GM19438 (cell line): ENCODE measurements around the gene AATF.
"Not testable (repeated sequence)": the region's sequence is repeated elsewhere in the genome, so short reads cannot be mapped to it uniquely, and the experiment has no call there.

ENCODE experiments used
- ATAC-seq: cut with Tn5 transposase; IDR thresholded peaks from one replicate; pipeline ENCODE4 v1.9.1; 2021; ENCODE audit warnings: low read depth; ENCODE audit not compliant: unreplicated experiment

AATF gene

GRCh38 chr17:37067555-37068111, 118.9 kb downstream of the AATF start:
- ATAC-seq, result no peak

GRCh38 chr17:37068266-37068665, 119.5 kb downstream of the AATF start:
- ATAC-seq, result no peak

DNA sequence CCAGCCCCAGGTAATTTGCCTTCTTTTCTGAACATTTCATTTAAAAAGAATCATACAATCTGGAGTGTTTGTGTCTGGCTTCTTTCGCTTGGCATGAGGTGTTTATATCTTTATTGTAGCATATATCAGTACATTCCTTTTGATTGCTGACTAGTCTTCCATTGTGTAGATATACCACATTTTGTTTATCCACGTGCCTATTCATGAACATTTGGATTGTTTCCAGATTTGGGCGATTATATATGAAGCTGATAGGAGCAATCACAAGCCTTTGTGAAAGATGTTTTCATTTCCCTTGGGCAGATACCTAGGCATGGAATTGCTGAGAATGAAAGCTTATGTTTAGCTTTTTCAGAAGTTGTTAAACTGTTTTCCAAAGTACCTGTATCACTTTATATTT, 120.3 kb downstream of the AATF start:
- ATAC-seq, result no peak

DNA sequence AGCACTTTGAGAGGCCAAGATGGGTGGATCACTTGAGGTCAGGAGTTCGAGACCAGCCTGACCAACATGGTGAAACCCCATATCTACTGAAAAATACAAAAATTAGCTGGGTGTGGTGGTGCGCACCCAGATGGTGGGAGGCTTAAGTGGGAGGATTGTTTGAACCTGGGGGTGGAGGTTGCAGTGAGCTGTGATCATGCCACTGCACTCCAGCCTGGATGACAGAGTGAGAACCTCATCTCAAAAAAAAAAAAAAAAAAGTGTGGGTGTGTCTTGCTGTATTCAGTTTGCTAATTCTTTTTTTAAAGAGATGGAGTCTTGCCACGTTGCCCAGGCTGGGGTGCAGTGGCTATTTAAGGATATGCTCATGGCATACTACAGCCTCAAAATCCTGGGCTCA, 124.7 kb downstream of the AATF start:
- ATAC-seq, result not testable (repeated sequence)

DNA sequence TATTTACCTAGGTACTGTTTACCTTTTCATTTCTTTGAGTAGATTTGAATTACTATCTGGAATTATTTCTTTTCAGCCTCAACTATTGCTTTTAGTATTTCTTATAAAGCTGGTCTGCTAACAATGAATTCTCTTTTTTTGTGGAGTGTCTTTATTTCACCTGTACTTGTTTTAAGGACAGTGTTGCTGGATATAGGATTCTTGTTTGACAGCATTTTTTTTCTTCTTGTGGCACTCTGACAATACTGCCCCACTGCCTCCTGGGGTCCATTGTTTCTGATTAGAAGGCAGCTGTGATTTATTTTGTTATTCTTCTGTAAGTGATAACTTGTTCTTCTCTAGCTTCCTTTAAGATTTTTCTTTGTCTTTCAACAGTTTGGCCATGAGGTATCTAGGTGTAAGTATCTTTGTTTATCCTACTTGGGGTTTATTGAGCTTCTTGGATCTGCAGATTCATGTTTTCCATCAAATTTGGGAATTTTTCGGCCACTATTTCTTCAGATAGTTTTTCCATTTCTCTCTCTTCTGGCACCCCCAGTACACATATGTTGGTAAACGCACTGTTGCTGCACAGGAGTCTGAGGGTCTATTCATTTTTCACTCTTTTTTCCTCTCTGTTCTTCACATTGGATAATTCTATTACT, 130.4 kb downstream of the AATF start:
- ATAC-seq, result no peak

- no peak for ATAC-seq
Measured at GRCh38 chr17:37079735-37080134, 131.0 kb downstream of the AATF start.

DNA sequence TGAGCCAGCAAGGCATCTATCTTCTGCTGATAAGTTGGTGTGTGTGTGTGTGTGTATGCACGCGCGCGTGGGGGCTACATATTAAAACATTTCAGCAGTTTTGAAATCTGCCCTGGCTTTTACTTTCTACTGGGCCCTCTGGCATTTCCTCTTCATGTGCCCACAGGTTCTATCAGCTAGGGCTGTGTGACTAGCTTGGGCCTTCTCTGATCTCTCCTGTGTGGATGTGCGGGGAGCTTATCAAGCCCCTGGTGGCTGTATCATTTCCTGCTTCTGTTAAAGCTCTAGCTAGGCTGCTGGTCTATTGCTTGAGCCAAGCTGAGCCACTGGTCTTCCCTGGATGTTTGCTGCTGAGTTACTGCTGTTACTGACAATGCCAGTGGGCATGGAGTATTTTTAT, 132.5 kb downstream of the AATF start:
- no peak for ATAC-seq

DNA sequence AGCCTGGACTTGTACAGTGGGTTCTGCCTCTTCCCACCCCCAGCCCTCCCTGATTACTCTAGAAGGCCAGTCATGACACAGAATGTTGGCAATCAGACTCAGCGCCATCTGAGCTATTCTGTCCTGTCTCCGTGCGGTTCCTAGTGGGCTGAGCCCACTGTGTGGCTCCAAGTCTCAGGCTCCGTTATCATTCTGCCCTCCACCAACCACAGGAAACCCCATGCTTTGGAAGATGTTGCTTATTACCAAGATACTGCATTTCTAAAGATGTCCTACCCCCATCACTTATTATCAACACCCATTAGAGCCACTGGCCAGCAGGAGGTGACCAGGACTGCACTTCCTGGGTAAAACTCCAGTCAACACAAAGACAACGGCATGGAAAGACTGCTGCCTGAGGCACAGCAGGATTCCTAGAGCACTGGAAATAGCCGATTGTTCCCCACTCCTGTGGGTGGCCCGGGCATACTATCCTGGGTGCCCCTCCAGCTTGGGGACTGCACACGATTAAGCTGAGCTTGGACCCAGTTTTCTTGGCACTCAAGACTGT, 133.6 kb downstream of the AATF start:
- no peak for ATAC-seq

DNA sequence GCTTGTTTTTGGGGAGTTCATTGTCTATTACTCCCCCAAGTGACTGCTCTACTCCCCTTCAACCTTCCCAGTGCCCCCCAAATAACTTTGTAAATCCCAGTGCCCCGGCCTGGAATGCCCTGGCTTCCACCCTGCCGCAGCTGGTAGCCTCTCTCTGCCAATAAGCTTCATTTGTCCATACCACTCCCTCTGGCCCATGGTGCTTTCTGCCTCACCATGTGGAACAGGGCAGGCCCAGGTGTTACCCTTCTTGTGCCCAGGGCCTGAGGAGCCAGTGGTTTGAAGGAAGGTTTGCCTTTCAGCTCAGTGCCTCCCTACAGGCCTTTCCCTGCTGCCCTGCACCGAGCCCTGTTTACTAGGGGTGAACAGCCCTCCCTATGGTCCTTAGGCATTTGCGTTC, 134.2 kb downstream of the AATF start:
- ATAC-seq, result no peak

GRCh38 chr17:37083456-37083855, 134.7 kb downstream of the AATF start:
- ATAC-seq, result no peak

DNA sequence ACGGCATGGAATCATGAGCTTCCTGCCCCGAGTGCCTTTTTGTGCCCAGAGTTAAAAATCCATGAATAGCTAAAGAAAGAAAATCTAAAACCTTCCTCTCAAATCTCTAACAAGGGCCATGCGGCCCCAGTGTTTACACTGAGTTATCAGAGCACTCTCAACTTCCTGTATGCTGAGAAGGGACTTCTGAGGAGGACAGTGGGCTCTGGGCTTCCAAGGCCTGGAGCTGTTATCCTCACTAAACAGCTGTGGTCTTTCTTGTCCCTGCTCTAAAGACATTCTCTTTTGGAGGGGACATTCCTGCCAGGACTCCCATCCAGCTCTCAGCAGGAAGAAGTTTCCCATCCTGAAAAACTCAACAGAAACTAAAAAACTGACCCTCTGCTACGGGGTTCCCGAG, 135.6 kb downstream of the AATF start:
- no peak for ATAC-seq

- no peak for ATAC-seq
Measured at GRCh38 chr17:37086334-37086733, 137.6 kb downstream of the AATF start.

GRCh38 chr17:37086948-37087347, 138.2 kb downstream of the AATF start:
- no peak for ATAC-seq

- no peak for ATAC-seq
Measured at GRCh38 chr17:37087683-37088082, 138.9 kb downstream of the AATF start.

DNA sequence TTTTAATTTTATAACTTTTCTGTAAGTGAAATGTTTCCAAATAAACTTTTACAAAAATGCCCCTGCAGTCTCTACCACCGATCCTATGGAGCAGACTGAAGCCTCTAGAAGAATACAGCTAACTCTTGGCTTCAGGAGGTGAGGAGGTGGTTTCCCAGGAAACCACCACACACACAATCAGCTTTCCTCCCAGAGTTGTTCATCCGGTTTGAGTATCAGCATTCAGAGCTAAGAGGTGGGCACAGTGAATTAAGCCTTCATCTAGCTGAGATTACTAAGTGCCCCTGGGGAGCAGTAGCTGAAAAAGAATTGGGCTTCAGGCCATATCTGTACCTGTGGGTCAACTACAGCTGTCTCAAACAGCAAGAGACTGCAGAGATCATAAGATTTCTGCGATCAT, 139.7 kb downstream of the AATF start:
- ATAC-seq, result no peak

GRCh38 chr17:37088913-37089312, 140.2 kb downstream of the AATF start:
- no peak for ATAC-seq

- no peak for ATAC-seq
Measured at GRCh38 chr17:37089956-37090355, 141.2 kb downstream of the AATF start.

DNA sequence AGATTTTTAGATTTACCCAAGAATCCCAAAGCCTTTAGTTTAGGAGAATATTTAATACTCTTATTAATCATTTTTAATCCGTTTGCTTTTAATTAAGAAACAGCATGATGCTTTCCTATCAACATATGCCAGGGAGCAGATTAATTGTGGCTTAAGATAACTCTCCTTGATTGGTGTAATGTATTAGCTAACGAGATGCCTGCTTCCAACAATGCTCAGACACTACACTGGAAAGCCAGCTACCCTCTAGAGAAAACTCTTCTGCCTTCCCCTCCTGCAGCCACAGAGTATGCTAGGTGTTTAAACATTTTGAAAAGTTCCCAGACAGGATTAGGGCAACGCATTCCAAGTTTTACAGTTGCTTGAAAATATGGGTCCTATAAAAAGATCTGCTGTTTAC, 142.2 kb downstream of the AATF start:
- no peak for ATAC-seq

DNA sequence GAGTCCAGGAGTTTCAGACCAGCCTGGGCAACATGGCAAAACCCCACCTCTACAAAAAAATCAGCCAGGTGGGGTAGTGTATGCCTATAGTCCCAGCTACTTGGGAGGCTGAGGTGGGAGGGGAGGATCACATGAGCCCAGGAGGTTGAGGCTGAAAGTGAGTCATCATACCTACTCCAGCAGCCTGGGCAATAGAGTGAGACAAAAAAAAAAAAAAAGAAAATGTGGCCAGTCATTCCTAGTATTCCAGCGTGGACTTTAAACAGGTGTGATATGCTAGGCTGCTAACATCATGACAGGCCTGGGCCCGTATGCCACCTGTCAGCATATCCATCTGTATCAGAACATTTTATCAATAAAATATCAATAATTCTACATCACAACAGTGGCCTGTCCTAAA, 143.3 kb downstream of the AATF start:
- no peak for ATAC-seq

- ATAC-seq, result no peak
Measured at GRCh38 chr17:37092701-37093100, 143.9 kb downstream of the AATF start.

DNA sequence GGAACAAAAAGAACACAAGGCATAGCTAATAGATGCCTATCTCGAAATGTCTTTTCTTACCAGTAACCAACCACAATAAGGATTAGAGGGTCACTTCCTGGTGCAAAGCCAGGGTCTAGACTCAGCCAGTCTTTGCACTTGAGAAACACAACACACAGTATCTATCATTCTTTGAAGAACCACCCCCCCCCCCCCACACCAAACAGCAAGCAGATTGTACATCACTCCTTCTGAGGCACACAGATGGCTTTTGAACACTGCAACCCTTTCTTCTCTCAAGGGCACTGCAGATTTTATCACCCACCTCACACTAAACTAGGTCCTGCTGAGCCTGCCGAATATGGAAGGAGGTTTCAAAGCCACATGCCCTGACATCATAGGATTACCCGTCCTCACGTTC, 145.6 kb downstream of the AATF start:
- ATAC-seq, result no peak

DNA sequence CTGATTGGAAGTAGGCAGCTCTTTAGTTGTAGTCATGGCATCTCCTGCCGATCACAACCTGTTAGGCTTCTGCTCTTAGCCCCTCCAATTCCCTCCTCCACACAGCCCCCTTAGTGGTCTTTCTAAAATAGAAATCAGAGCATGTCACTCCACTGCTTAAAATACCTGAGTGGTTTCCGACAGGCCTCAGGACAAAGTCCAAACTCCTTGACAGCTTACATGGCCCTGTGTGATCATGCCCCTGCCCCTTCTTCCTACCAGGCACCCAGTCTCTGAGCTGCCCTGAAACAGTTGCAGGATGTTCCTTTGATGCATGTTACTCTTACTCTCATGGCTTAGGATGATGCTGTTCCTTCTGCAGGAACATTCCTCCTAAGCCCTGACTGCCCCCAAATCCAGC, 147.3 kb downstream of the AATF start:
- no peak for ATAC-seq

DNA sequence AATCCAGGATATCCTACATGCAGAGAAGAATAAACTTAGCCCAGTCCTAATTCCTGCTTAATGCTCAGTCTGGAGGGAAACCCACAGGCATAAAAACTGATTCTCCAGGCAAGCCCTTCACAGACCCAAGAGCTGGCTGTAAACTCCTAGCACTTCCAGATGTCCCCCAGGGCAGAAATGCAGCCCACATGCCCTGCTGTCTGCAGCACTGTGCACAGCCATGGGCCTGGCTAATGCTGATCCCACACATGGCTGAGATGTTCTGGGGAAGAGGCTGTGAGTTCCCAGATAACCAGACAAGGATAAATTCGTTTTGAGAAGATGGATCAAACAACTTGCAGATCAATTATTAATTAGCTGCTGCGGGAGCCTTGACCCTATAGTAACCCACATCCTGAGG, 148.4 kb downstream of the AATF start:
- no peak for ATAC-seq
